Measurements from ENCODE around the gene TRPM7.

Gene TRPM7

GRCh38 chr15:50636146-50636545, 50.5 kb downstream of the TRPM7 start:
- Histone ChIP-seq H3K36me3 (ENCODE audit: insufficient read depth, low read length) (peaks cover 77% of the 10 kb centered on the region), H3K9me2 (ENCODE audit: low read depth, low read length) (no peaks in the 10 kb centered on the region), H4K20me1 (ENCODE audit: insufficient read depth, low read length) (no peaks in the 10 kb centered on the region), H3K4me2 (ENCODE audit: low read length) (no peak overlapping the region), H3K4me3 (ENCODE audit: low read depth, low read length, poor library complexity, severe bottlenecking) (no peak overlapping the region), H2AFZ (ENCODE audit: low read length) (no peak overlapping the region), H3K9ac (ENCODE audit: low read length) (no peak overlapping the region), H3K9me3 (ENCODE audit: low read length) (no peaks in the 10 kb centered on the region), H3K27ac (ENCODE audit: low read depth, low read length, poor library complexity, severe bottlenecking) (no peak overlapping the region), H3F3A (ENCODE audit: insufficient read depth, low read length) (no peaks in the 10 kb centered on the region), H3K4me1 (ENCODE audit: insufficient read depth, low read length, severe bottlenecking) (no peaks in the 10 kb centered on the region), H3K27me3 (ENCODE audit: insufficient read depth, low read length) (no peaks in the 10 kb centered on the region), H3K79me2 (ENCODE audit: insufficient read depth, low read length) (no peaks in the 10 kb centered on the region)
- TF ChIP-seq CTCF (IDR thresholded peaks at IDR 0.05; ENCODE audit: low read length) (no peak), EZH2 (IDR thresholded peaks at IDR 0.05; ENCODE audit: borderline replicate concordance, low read length) (no peak)

GRCh38 chr15:50633653-50634052, 52.9 kb downstream of the TRPM7 start:
- H3K4me3 ChIP-seq (ENCODE audit: low read depth, low read length, poor library complexity, severe bottlenecking), result no peak overlapping the region

GRCh38 chr15:50628421-50628820, 58.2 kb downstream of the TRPM7 start:
- H3K36me3 ChIP-seq (ENCODE audit: insufficient read depth, low read length), result peaks cover 85% of the 10 kb centered on the region
- no peak overlapping the region for H2AFZ ChIP-seq (ENCODE audit: low read length)
- no peaks in the 10 kb centered on the region for H3K9me2 ChIP-seq (ENCODE audit: low read depth, low read length)
- H3K79me2 ChIP-seq (ENCODE audit: insufficient read depth, low read length), result no peaks in the 10 kb centered on the region
- TF ChIP-seq EZH2 (IDR thresholded peaks at IDR 0.05; ENCODE audit: borderline replicate concordance, low read length) (no peak), CTCF (IDR thresholded peaks at IDR 0.05; ENCODE audit: low read length) (no peak)
- H3K9ac ChIP-seq (ENCODE audit: low read length), result no peak overlapping the region
- H3F3A ChIP-seq (ENCODE audit: insufficient read depth, low read length), result no peaks in the 10 kb centered on the region
- no peak overlapping the region for H3K4me3 ChIP-seq (ENCODE audit: low read depth, low read length, poor library complexity, severe bottlenecking)
- H3K27me3 ChIP-seq (ENCODE audit: insufficient read depth, low read length), result no peaks in the 10 kb centered on the region
- no peak overlapping the region for H3K27ac ChIP-seq (ENCODE audit: low read depth, low read length, poor library complexity, severe bottlenecking)
- H4K20me1 ChIP-seq (ENCODE audit: insufficient read depth, low read length), result no peaks in the 10 kb centered on the region
- H3K9me3 ChIP-seq (ENCODE audit: low read length), result no peaks in the 10 kb centered on the region
- H3K4me1 ChIP-seq (ENCODE audit: insufficient read depth, low read length, severe bottlenecking), result no peaks in the 10 kb centered on the region
- no peak overlapping the region for H3K4me2 ChIP-seq (ENCODE audit: low read length)

More at GRCh38 chr15:50633653-50634052, 52.9 kb downstream of the TRPM7 start:
- no peaks in the 10 kb centered on the region for H3K9me3 ChIP-seq (ENCODE audit: low read length)
- H3K4me2 ChIP-seq (ENCODE audit: low read length), result no peak overlapping the region
- no peaks in the 10 kb centered on the region for H3K79me2 ChIP-seq (ENCODE audit: insufficient read depth, low read length)
- H4K20me1 ChIP-seq (ENCODE audit: insufficient read depth, low read length), result no peaks in the 10 kb centered on the region
- H2AFZ ChIP-seq (ENCODE audit: low read length), result no peak overlapping the region
- H3K9me2 ChIP-seq (ENCODE audit: low read depth, low read length), result no peaks in the 10 kb centered on the region
- H3F3A ChIP-seq (ENCODE audit: insufficient read depth, low read length), result no peaks in the 10 kb centered on the region
- no peaks in the 10 kb centered on the region for H3K4me1 ChIP-seq (ENCODE audit: insufficient read depth, low read length, severe bottlenecking)
- no peak overlapping the region for H3K9ac ChIP-seq (ENCODE audit: low read length)
- H3K27ac ChIP-seq (ENCODE audit: low read depth, low read length, poor library complexity, severe bottlenecking), result no peak overlapping the region
- TF ChIP-seq EZH2 (IDR thresholded peaks at IDR 0.05; ENCODE audit: borderline replicate concordance, low read length) (no peak), CTCF (IDR thresholded peaks at IDR 0.05; ENCODE audit: low read length) (no peak)
- peaks cover 78% of the 10 kb centered on the region for H3K36me3 ChIP-seq (ENCODE audit: insufficient read depth, low read length)
- no peaks in the 10 kb centered on the region for H3K27me3 ChIP-seq (ENCODE audit: insufficient read depth, low read length)
